Peyer's patch (tissue), 4 donors: ENCODE results near the gene TMTC2.

Experiments used
- POLR2A ChIP-seq, 2 donors: fragments of 450-650 bp; IDR thresholded peaks; one replicate each; pipeline ENCODE4 v1.5.1; 2017; ENCODE audit warnings: antibody characterized with exemption in 2 of 2, mild to moderate bottlenecking in 2 of 2, moderate library complexity in 2 of 2
- TF ChIP-seq, protein P1 (sequence below), 6 experiments: fragments of 450-650 bp in 4 of 6; fragments of 200-600 bp in 2 of 6; sonication (generic) in 1 of 6; IDR thresholded peaks; one replicate each; pipeline ENCODE4 v1.5.1; 2017 to 2019; ENCODE audit warnings: antibody characterized with exemption in 6 of 6, mild to moderate bottlenecking in 3 of 6, moderate library complexity in 1 of 6

GRCh38 chr12:83003026-83003425, 316.3 kb downstream of the TMTC2 start:
- TF ChIP-seq POLR2A (IDR thresholded peaks at IDR 0.05), result no peak
- TF ChIP-seq, protein P1, sequence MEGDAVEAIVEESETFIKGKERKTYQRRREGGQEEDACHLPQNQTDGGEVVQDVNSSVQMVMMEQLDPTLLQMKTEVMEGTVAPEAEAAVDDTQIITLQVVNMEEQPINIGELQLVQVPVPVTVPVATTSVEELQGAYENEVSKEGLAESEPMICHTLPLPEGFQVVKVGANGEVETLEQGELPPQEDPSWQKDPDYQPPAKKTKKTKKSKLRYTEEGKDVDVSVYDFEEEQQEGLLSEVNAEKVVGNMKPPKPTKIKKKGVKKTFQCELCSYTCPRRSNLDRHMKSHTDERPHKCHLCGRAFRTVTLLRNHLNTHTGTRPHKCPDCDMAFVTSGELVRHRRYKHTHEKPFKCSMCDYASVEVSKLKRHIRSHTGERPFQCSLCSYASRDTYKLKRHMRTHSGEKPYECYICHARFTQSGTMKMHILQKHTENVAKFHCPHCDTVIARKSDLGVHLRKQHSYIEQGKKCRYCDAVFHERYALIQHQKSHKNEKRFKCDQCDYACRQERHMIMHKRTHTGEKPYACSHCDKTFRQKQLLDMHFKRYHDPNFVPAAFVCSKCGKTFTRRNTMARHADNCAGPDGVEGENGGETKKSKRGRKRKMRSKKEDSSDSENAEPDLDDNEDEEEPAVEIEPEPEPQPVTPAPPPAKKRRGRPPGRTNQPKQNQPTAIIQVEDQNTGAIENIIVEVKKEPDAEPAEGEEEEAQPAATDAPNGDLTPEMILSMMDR (IDR thresholded peaks at IDR 0.05), result no peak
